A375 (cell line): ENCODE data around the gene DEFB114. TPM values are rescaled to one million over a fixed set of nuclear protein-coding genes. Genes with fewer than 3 reads are reported as not detected.

ENCODE experiments used
- total RNA-seq: library from RNA; depleted of rRNA; stranded (reverse); fragments of >200 nt; shearing (Covaris generic); gene quantifications from 2 replicates; pipeline ENCODE4 v1.2.3, GENCODE V29; 2014; rRNA removed

Gene DEFB114, protein sequence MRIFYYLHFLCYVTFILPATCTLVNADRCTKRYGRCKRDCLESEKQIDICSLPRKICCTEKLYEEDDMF
- not detected in 2 replicates for total RNA-seq

GRCh38 chr6:49964064-49964463, at the start of gene DEFB114:
TSS of gene DEFB114 (minus strand) at chr6:49964164. CDS start at chr6:49964105, 59 bp downstream.

DNA sequence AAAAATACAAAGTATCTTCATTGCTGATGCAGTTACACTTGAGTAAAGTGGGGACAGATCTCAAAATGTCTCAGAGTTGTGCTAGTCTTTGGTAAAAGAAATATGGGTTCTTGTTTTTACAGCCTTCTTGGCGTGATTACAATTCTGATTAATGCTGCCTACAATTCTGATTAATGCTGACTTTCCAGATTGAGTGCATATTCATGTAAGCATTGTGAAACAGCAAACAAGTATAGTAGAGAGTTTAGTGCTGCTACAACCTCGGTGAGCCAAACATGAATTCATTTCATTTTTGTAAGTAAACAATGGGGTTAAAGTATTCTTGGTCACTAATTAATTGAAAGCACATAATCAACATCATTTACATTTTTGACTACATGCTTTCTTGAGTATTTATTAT, 5.6 kb upstream of the DEFB114 start, which contains the start of gene DEFB113:
Gene DEFB113 (minus strand): TSS at position 21 of the 400 bp plus-strand sequence. CDS start 0 bp downstream, at position 21.

Other genes with a start within 250 kb of the DEFB114 start
- gene CRISP3, start 219.8 kb downstream of the DEFB114 start, total RNA-seq: not detected in 2 replicates
- gene PGK2, start 176.9 kb downstream of the DEFB114 start, total RNA-seq: not detected in 2 replicates
- gene CRISP1, start 97.6 kb downstream of the DEFB114 start, total RNA-seq: not detected in 2 replicates
- not detected in 2 replicates for gene DEFB113, start 5.5 kb upstream of the DEFB114 start, total RNA-seq
- gene DEFB110, start 57.8 kb upstream of the DEFB114 start, total RNA-seq: not detected in 2 replicates
- not detected in 2 replicates for gene DEFB112, start 85.8 kb upstream of the DEFB114 start, total RNA-seq